ENCODE results near the gene ARHGEF16. TPM values are rescaled to one million over a fixed set of nuclear protein-coding genes. Genes with fewer than 3 reads are reported as not detected.

Gene ARHGEF16
- total RNA-seq, 1 donor from 2014 or later, result 33.0 TPM

DNA sequence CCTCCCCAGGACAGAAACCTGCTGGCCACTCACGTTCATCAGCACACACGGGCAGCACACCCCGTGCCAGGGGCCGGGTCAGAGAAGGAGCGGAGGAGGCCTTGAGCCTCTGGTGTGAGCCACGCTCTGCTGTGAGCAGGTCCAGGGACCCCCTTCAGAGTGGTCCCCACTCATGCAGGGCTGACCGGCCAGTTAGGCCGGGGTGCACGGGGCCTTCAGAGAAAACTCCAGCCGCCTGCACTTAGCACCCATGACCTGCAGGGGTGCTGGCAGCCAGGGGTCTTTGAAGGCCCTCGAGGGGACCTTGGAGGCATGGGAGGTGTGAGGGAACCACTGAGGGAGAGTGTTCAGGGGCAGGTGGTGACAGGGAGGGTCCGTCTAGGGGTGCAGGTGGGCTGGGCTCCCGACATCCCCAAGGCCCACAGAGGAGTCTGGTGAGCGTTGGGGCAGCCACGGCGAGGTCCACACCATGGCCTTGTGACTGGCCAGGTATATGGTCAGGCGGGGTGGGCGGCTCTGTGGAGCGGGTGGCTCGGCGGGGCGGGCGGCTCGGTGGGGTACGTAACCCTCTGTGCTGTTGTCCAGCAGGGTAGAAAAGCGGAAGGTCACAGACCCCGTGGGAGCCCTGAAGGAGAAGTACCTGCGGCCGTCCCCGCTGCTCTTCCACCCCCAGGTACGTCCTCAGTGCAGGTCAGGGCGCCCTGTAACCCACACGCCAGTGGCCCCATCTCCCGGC, 40.3 kb upstream of the ARHGEF16 start:
- DNase-seq (ENCODE audit: low read depth), result no peak
- Histone ChIP-seq H3K27me3 (ENCODE audit: control insufficient read depth, insufficient read depth, low read length) (peaks cover 15% of the 10 kb centered on the region), H3K4me3 (ENCODE audit: low read depth, low read length) (no peak overlapping the region), H3K36me3 (ENCODE audit: control insufficient read depth, insufficient read depth, low read length) (no peaks in the 10 kb centered on the region)
- TF ChIP-seq, protein P1, sequence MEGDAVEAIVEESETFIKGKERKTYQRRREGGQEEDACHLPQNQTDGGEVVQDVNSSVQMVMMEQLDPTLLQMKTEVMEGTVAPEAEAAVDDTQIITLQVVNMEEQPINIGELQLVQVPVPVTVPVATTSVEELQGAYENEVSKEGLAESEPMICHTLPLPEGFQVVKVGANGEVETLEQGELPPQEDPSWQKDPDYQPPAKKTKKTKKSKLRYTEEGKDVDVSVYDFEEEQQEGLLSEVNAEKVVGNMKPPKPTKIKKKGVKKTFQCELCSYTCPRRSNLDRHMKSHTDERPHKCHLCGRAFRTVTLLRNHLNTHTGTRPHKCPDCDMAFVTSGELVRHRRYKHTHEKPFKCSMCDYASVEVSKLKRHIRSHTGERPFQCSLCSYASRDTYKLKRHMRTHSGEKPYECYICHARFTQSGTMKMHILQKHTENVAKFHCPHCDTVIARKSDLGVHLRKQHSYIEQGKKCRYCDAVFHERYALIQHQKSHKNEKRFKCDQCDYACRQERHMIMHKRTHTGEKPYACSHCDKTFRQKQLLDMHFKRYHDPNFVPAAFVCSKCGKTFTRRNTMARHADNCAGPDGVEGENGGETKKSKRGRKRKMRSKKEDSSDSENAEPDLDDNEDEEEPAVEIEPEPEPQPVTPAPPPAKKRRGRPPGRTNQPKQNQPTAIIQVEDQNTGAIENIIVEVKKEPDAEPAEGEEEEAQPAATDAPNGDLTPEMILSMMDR (IDR thresholded peaks at IDR 0.05; ENCODE audit: insufficient read depth, low read length, poor library complexity, severe bottlenecking), result no peak

- no peak for DNase-seq (ENCODE audit: low read depth)
- H3K36me3 ChIP-seq (ENCODE audit: control insufficient read depth, insufficient read depth, low read length), result no peaks in the 10 kb centered on the region
- peaks cover 22% of the 10 kb centered on the region for H3K27me3 ChIP-seq (ENCODE audit: control insufficient read depth, insufficient read depth, low read length)
- no peak overlapping the region for H3K4me3 ChIP-seq (ENCODE audit: low read depth, low read length)
- TF ChIP-seq, protein P1 (IDR thresholded peaks at IDR 0.05; ENCODE audit: insufficient read depth, low read length, poor library complexity, severe bottlenecking), result no peak
Observed at GRCh38 chr1:3415260-3416090, 39.0 kb upstream of the ARHGEF16 start.

DNA sequence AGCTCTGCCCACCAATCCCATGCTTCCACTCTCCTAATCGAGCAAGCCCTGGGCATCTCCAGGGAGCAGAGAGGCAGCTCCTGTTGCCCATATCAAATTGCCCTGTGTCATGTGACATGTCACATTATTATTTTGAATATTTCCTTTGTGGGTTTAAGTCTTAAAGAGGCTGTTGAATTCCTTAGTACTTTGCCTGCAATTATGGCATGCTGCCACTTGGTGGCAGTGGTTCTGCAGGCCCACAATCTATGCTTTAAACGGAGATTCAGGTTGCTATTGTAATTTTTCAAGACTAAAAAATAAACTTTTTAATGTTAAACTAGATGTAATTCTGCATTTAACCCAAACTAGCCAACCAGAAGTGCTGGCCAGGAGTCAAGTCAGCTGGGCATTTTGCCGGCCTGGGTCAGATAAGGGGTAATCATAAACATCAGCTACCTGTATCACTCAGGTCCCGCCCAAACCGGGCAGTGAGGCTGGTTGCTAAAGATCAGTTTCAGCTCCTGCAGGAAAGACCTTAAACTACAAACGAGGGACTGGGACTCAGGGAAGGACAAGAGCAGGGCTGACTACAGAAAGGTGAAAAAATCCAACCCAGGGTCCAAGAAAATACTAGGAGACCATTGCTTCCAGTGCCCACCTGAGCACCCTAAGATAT, 37.3 kb upstream of the ARHGEF16 start:
- H3K36me3 ChIP-seq (ENCODE audit: control insufficient read depth, insufficient read depth, low read length), result no peaks in the 10 kb centered on the region
- DNase-seq (ENCODE audit: low read depth), result no peak
- peaks cover 37% of the 10 kb centered on the region for H3K27me3 ChIP-seq (ENCODE audit: control insufficient read depth, insufficient read depth, low read length)
- no peak overlapping the region for H3K4me3 ChIP-seq (ENCODE audit: low read depth, low read length)
- TF ChIP-seq, protein P1 (IDR thresholded peaks at IDR 0.05; ENCODE audit: insufficient read depth, low read length, poor library complexity, severe bottlenecking), result peak; percentile 21

- TF ChIP-seq, protein P1 (IDR thresholded peaks at IDR 0.05; ENCODE audit: insufficient read depth, low read length, poor library complexity, severe bottlenecking), result no peak
- H3K36me3 ChIP-seq (ENCODE audit: control insufficient read depth, insufficient read depth, low read length), result no peaks in the 10 kb centered on the region
- DNase-seq (ENCODE audit: low read depth), result no peak
- no peak overlapping the region for H3K4me3 ChIP-seq (ENCODE audit: low read depth, low read length)
- H3K27me3 ChIP-seq (ENCODE audit: control insufficient read depth, insufficient read depth, low read length), result peaks cover 44% of the 10 kb centered on the region
Observed at GRCh38 chr1:3417934-3418333, 36.5 kb upstream of the ARHGEF16 start.

DNA sequence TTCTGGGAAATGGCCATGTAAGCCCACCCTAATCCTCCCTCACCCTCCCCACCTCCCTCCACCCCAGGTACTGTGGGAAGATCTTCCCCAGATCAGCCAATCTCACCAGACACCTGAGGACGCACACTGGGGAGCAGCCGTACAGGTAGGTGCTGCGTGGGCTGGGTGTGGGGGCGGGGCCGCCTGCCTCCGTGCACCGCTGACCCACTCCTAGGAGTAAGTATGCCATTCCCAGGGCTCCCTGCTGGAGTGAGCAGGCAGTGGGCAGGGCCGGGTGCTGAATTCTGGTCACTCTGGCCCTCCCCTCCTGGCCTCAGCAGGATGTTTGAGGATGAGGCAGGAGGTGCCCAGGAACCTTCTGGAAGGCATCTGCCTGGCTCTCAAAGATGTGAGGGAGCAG, 35.9 kb upstream of the ARHGEF16 start:
- H3K36me3 ChIP-seq (ENCODE audit: control insufficient read depth, insufficient read depth, low read length), result no peaks in the 10 kb centered on the region
- H3K27me3 ChIP-seq (ENCODE audit: control insufficient read depth, insufficient read depth, low read length), result peaks cover 50% of the 10 kb centered on the region
- DNase-seq (ENCODE audit: low read depth), result no peak
- no peak overlapping the region for H3K4me3 ChIP-seq (ENCODE audit: low read depth, low read length)
- TF ChIP-seq, protein P1 (IDR thresholded peaks at IDR 0.05; ENCODE audit: insufficient read depth, low read length, poor library complexity, severe bottlenecking), result no peak
